ENCODE results near the gene TOMM40. TPM values are rescaled to one million over a fixed set of nuclear protein-coding genes. Genes with fewer than 3 reads are reported as not detected.
"Not testable (repeated sequence)": the region's sequence is repeated elsewhere in the genome, so short reads cannot be mapped to it uniquely, and the experiment has no call there.

TOMM40 gene
- total RNA-seq, 1 donor from 2014 or later: 94.0 TPM

DNA sequence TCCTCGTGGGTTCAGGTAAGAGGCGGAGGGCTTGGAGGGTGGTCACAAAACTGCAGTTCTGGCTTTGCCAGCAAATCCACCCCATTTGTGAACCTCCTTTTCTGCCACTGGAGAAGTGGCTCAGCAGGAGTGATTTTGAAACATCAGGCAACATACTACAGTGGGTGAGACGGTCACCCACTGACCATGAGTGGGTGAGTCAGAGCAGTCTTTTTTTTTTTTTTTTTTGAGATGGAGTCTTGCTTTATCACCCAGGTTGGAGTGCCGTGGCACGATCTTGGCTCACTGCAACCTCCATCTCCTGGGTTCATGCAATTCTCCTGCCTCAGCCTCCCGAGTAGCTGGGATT lies 3.0 kb downstream of the TOMM40 start:
- no peak for DNase-seq (ENCODE audit: low read depth)

GRCh38 chr19:44894946-44895345 lies 3.9 kb downstream of the TOMM40 start:
- DNase-seq (ENCODE audit: low read depth): no peak

GRCh38 chr19:44897835-44898234 lies 6.8 kb downstream of the TOMM40 start:
- no peak for DNase-seq (ENCODE audit: low read depth)

- DNase-seq (ENCODE audit: low read depth): no peak
Measured at GRCh38 chr19:44900328-44901244, 9.5 kb downstream of the TOMM40 start.

GRCh38 chr19:44903216-44903601 lies 12.2 kb downstream of the TOMM40 start:
- DNase-seq (ENCODE audit: low read depth): no peak

GRCh38 chr19:44903602-44904425 lies 12.8 kb downstream of the TOMM40 start:
- peak; percentile 68 for DNase-seq (ENCODE audit: low read depth)

- DNase-seq (ENCODE audit: low read depth): no peak
Measured at GRCh38 chr19:44904426-44904994, 13.5 kb downstream of the TOMM40 start.

GRCh38 chr19:44905437-44906160 lies 14.5 kb downstream of the TOMM40 start, which contains the start of gene APOE:
Gene APOE, plus strand, starts transcription at chr19:44905796. Its CDS starts 829 bp downstream, at chr19:44906625.
- DNase-seq (ENCODE audit: low read depth): peak; percentile 62

DNA sequence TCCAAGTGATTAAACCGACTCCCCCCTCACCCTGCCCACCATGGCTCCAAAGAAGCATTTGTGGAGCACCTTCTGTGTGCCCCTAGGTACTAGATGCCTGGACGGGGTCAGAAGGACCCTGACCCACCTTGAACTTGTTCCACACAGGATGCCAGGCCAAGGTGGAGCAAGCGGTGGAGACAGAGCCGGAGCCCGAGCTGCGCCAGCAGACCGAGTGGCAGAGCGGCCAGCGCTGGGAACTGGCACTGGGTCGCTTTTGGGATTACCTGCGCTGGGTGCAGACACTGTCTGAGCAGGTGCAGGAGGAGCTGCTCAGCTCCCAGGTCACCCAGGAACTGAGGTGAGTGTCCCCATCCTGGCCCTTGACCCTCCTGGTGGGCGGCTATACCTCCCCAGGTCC lies 16.6 kb downstream of the TOMM40 start:
- DNase-seq (ENCODE audit: low read depth): no peak

DNA sequence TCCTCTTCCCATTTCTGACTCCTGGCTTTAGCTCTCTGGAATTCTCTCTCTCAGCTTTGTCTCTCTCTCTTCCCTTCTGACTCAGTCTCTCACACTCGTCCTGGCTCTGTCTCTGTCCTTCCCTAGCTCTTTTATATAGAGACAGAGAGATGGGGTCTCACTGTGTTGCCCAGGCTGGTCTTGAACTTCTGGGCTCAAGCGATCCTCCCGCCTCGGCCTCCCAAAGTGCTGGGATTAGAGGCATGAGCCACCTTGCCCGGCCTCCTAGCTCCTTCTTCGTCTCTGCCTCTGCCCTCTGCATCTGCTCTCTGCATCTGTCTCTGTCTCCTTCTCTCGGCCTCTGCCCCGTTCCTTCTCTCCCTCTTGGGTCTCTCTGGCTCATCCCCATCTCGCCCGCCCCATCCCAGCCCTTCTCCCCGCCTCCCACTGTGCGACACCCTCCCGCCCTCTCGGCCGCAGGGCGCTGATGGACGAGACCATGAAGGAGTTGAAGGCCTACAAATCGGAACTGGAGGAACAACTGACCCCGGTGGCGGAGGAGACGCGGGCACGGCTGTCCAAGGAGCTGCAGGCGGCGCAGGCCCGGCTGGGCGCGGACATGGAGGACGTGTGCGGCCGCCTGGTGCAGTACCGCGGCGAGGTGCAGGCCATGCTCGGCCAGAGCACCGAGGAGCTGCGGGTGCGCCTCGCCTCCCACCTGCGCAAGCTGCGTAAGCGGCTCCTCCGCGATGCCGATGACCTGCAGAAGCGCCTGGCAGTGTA lies 17.2 kb downstream of the TOMM40 start:
- no peak for DNase-seq (ENCODE audit: low read depth)

DNA sequence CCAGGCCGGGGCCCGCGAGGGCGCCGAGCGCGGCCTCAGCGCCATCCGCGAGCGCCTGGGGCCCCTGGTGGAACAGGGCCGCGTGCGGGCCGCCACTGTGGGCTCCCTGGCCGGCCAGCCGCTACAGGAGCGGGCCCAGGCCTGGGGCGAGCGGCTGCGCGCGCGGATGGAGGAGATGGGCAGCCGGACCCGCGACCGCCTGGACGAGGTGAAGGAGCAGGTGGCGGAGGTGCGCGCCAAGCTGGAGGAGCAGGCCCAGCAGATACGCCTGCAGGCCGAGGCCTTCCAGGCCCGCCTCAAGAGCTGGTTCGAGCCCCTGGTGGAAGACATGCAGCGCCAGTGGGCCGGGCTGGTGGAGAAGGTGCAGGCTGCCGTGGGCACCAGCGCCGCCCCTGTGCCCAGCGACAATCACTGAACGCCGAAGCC lies 17.8 kb downstream of the TOMM40 start:
- DNase-seq (ENCODE audit: low read depth): no peak

DNA sequence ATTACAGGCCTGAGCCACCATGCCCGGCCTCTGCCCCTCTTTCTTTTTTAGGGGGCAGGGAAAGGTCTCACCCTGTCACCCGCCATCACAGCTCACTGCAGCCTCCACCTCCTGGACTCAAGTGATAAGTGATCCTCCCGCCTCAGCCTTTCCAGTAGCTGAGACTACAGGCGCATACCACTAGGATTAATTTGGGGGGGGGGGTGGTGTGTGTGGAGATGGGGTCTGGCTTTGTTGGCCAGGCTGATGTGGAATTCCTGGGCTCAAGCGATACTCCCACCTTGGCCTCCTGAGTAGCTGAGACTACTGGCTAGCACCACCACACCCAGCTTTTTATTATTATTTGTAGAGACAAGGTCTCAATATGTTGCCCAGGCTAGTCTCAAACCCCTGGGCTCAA lies 18.7 kb downstream of the TOMM40 start:
- DNase-seq (ENCODE audit: low read depth): no peak

- not testable (repeated sequence) for DNase-seq (ENCODE audit: low read depth)
Measured at GRCh38 chr19:44911896-44912295, 20.8 kb downstream of the TOMM40 start.

- peak; percentile 90 for DNase-seq (ENCODE audit: low read depth)
Measured at GRCh38 chr19:44912854-44913253, 21.8 kb downstream of the TOMM40 start.

GRCh38 chr19:44913512-44914432 lies 22.7 kb downstream of the TOMM40 start:
- not testable (repeated sequence) for DNase-seq (ENCODE audit: low read depth)

GRCh38 chr19:44914433-44915206 lies 23.6 kb downstream of the TOMM40 start, which contains the start of gene APOC1:
Gene APOC1, plus strand, starts transcription at chr19:44914608. Its CDS starts 284 bp downstream, at chr19:44914892.
- DNase-seq (ENCODE audit: low read depth): peak; percentile 90

DNA sequence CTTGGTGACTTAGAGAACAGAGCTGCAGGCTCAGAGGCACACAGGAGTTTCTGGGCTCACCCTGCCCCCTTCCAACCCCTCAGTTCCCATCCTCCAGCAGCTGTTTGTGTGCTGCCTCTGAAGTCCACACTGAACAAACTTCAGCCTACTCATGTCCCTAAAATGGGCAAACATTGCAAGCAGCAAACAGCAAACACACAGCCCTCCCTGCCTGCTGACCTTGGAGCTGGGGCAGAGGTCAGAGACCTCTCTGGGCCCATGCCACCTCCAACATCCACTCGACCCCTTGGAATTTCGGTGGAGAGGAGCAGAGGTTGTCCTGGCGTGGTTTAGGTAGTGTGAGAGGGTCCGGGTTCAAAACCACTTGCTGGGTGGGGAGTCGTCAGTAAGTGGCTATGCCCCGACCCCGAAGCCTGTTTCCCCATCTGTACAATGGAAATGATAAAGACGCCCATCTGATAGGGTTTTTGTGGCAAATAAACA lies 33.2 kb downstream of the TOMM40 start:
- peak; percentile 64 for DNase-seq (ENCODE audit: low read depth)

Measured in myocyte (in vitro differentiated cells).